22Rv1 (cell line): ENCODE results near the gene TRNT1.

ENCODE experiments used
- ZFX ChIP-seq: fragments of 450-650 bp; IDR thresholded peaks from 2 replicates; pipeline ENCODE4 v1.6.1; 2017; ENCODE audit warnings: antibody characterized with exemption, borderline replicate concordance
- TF ChIP-seq, protein P1 (sequence below): fragments of 450-650 bp; IDR thresholded peaks from 2 replicates; pipeline ENCODE4 v1.5.1; 2017; ENCODE audit warnings: mild to moderate bottlenecking

DNA sequence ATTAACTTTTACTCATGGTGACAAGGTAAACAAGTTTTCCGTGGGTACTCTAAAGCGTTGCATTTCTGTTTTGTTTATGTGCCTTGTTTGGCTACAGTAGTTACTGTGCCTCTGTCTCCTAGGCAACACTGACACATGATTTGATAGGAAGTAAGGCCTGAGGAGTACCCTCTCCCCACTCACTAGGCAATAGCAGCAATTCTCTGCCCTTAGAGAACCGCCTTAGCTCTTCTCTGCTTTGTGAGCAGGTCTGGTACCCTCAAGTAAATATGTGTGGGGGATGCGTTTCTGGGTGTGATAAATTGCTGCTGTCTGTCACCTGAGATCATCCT, 16.5 kb upstream of the TRNT1 start, which contains the start of gene IL5RA:
- TF ChIP-seq, protein P1, sequence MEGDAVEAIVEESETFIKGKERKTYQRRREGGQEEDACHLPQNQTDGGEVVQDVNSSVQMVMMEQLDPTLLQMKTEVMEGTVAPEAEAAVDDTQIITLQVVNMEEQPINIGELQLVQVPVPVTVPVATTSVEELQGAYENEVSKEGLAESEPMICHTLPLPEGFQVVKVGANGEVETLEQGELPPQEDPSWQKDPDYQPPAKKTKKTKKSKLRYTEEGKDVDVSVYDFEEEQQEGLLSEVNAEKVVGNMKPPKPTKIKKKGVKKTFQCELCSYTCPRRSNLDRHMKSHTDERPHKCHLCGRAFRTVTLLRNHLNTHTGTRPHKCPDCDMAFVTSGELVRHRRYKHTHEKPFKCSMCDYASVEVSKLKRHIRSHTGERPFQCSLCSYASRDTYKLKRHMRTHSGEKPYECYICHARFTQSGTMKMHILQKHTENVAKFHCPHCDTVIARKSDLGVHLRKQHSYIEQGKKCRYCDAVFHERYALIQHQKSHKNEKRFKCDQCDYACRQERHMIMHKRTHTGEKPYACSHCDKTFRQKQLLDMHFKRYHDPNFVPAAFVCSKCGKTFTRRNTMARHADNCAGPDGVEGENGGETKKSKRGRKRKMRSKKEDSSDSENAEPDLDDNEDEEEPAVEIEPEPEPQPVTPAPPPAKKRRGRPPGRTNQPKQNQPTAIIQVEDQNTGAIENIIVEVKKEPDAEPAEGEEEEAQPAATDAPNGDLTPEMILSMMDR, result no peak
- TF ChIP-seq ZFX, result no peak
